DOHH2 (cell line): Measurements from ENCODE around the gene KRT15.

ENCODE experiments used
- H3F3A ChIP-seq: fragments of 200-600 bp; sonication (generic), shearing (Covaris generic); 2 replicates; pipeline ENCODE4 v1.6.0; 2016; ENCODE audit warnings: antibody characterized with exemption, mild to moderate bottlenecking; ENCODE audit not compliant: control insufficient read depth, insufficient read depth
- H3K27ac ChIP-seq: fragments of 200-600 bp; sonication (generic); 2 replicates; pipeline ENCODE4 v1.5.1; 2014; ENCODE audit warnings: low read depth, mild to moderate bottlenecking, low read length, moderate library complexity
- H3K27me3 ChIP-seq: fragments of 200-600 bp; sonication (generic); 2 replicates; pipeline ENCODE4 v1.6.1; 2014; ENCODE audit warnings: mild to moderate bottlenecking, low read length, mixed read lengths; ENCODE audit not compliant: control insufficient read depth
- H3K36me3 ChIP-seq: fragments of 200-600 bp; sonication (generic); 2 replicates; pipeline ENCODE4 v1.6.1; 2014; ENCODE audit warnings: mild to moderate bottlenecking, low read length, moderate library complexity, mixed read lengths; ENCODE audit not compliant: control insufficient read depth
- H3K4me1 ChIP-seq: fragments of 200-600 bp; sonication (generic); 2 replicates; pipeline ENCODE4 v1.6.1; 2014; ENCODE audit warnings: mild to moderate bottlenecking, low read length, mixed read lengths; ENCODE audit not compliant: control insufficient read depth
- H3K4me2 ChIP-seq: fragments of 200-600 bp; sonication (generic); 2 replicates; pipeline ENCODE4 v1.6.0; 2014; ENCODE audit warnings: mild to moderate bottlenecking, low read length, moderate library complexity
- H3K4me3 ChIP-seq: fragments of 200-600 bp; sonication (generic); 2 replicates; pipeline ENCODE4 v1.5.1; 2014; ENCODE audit warnings: mild to moderate bottlenecking, low read length, mixed read lengths
- H3K79me2 ChIP-seq: fragments of 200-600 bp; sonication (generic); 2 replicates; pipeline ENCODE4 v1.6.1; 2014; ENCODE audit warnings: mild to moderate bottlenecking, low read length, mixed read lengths; ENCODE audit not compliant: control insufficient read depth
- H3K9me2 ChIP-seq: fragments of 200-600 bp; sonication (generic); replicated peaks from 2 replicates; pipeline ENCODE4 v1.6.1; 2014; ENCODE audit warnings: mild to moderate bottlenecking, low read length, mixed read lengths; ENCODE audit not compliant: control insufficient read depth
- H3K9me3 ChIP-seq: fragments of 200-600 bp; sonication (generic); 2 replicates; pipeline ENCODE4 v1.6.1; 2014; ENCODE audit warnings: antibody characterized with exemption, low read length, mixed read lengths; ENCODE audit not compliant: control insufficient read depth, insufficient read depth
- H4K20me1 ChIP-seq: fragments of 200-600 bp; sonication (generic); 2 replicates; pipeline ENCODE4 v1.6.0; 2014; ENCODE audit warnings: low read depth, mild to moderate bottlenecking, antibody characterized with exemption, low read length, moderate library complexity; ENCODE audit not compliant: control insufficient read depth, insufficient read depth
- EZH2phosphoT487 ChIP-seq: fragments of 200-600 bp; sonication (generic); IDR thresholded peaks from 2 replicates; pipeline ENCODE4 v1.6.1; 2017; ENCODE audit warnings: borderline replicate concordance, mild to moderate bottlenecking, antibody characterized with exemption, low read length, moderate library complexity, mixed read lengths
- TF ChIP-seq, protein P1 (sequence below): fragments of 200-600 bp; sonication (generic); IDR thresholded peaks from one replicate; pipeline ENCODE4 v1.5.1; 2014; ENCODE audit warnings: antibody characterized with exemption, mild to moderate bottlenecking, low read depth, low read length; ENCODE audit not compliant: poor library complexity, severe bottlenecking

Gene KRT15

DNA sequence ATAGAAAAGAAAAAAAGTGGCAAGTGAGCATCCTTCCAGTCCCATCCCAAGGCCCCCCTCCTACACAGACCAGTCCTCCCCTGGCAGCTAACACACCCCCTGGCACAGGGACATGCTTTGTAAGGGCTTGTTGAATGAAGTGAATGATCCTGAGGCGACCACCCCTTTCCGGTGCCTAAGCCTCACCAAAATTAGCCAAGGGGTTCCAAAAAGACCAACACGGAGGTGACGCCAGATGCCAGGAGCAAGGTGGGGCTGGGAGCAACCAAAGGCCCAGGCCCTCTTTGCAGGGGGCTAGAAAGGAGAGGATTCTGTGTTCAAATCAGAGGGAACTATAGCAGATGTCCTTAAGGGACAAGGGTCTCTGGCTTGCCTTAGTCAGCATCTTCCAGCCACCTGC is 43.3 kb downstream of the KRT15 start:
- H3K4me3 ChIP-seq: no peak overlapping the region
- TF ChIP-seq EZH2phosphoT487: no peak
- TF ChIP-seq, protein P1, sequence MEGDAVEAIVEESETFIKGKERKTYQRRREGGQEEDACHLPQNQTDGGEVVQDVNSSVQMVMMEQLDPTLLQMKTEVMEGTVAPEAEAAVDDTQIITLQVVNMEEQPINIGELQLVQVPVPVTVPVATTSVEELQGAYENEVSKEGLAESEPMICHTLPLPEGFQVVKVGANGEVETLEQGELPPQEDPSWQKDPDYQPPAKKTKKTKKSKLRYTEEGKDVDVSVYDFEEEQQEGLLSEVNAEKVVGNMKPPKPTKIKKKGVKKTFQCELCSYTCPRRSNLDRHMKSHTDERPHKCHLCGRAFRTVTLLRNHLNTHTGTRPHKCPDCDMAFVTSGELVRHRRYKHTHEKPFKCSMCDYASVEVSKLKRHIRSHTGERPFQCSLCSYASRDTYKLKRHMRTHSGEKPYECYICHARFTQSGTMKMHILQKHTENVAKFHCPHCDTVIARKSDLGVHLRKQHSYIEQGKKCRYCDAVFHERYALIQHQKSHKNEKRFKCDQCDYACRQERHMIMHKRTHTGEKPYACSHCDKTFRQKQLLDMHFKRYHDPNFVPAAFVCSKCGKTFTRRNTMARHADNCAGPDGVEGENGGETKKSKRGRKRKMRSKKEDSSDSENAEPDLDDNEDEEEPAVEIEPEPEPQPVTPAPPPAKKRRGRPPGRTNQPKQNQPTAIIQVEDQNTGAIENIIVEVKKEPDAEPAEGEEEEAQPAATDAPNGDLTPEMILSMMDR: no peak
- H3K27ac ChIP-seq: no peak overlapping the region
- H3K9me3 ChIP-seq: no peaks in the 10 kb centered on the region
- no peaks in the 10 kb centered on the region for H4K20me1 ChIP-seq
- H3K4me1 ChIP-seq: no peaks in the 10 kb centered on the region
- no peaks in the 10 kb centered on the region for H3K27me3 ChIP-seq
- H3F3A ChIP-seq: no peaks in the 10 kb centered on the region
- H3K9me2 ChIP-seq: no peaks in the 10 kb centered on the region
- H3K4me2 ChIP-seq: no peak overlapping the region
- no peaks in the 10 kb centered on the region for H3K36me3 ChIP-seq
- H3K79me2 ChIP-seq: no peaks in the 10 kb centered on the region

- TF ChIP-seq, protein P1: no peak
- TF ChIP-seq EZH2phosphoT487: no peak
- H3K4me2 ChIP-seq: no peak overlapping the region
- no peaks in the 10 kb centered on the region for H3K27me3 ChIP-seq
- H4K20me1 ChIP-seq: no peaks in the 10 kb centered on the region
- no peaks in the 10 kb centered on the region for H3K36me3 ChIP-seq
- H3K4me1 ChIP-seq: no peaks in the 10 kb centered on the region
- H3K27ac ChIP-seq: no peak overlapping the region
- no peaks in the 10 kb centered on the region for H3K79me2 ChIP-seq
- H3K4me3 ChIP-seq: no peak overlapping the region
- no peaks in the 10 kb centered on the region for H3K9me3 ChIP-seq
- H3K9me2 ChIP-seq: no peaks in the 10 kb centered on the region
- no peaks in the 10 kb centered on the region for H3F3A ChIP-seq
These were observed 43.8 kb downstream of the KRT15 start for GRCh38 chr17:41474863-41475262.

DNA sequence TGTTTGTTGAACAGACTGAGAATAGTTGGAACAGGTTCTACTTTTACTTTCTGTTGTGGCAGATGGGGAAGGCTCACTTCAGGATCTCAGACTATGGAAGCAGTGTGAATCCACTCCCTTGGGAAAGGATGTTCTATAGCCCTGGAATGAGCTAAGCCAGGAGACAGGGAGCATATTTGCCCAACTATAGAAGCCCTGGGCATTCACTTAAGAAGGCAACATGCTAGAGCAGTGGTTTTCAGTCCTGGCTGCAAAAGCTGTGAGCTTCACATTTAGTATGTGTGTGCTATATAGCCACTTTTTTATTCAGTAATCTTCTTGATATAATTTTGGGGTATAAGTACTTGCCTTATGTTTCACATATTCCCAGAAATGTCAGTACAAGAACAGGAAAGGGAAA is 50.3 kb downstream of the KRT15 start:
- Histone ChIP-seq H3K9me3 (no peaks in the 10 kb centered on the region), H3K4me1 (no peaks in the 10 kb centered on the region), H3F3A (no peaks in the 10 kb centered on the region), H3K4me3 (no peak overlapping the region), H3K79me2 (no peaks in the 10 kb centered on the region), H3K9me2 (no peaks in the 10 kb centered on the region), H3K27ac (no peak overlapping the region), H3K27me3 (no peaks in the 10 kb centered on the region), H3K4me2 (no peak overlapping the region), H4K20me1 (no peaks in the 10 kb centered on the region), H3K36me3 (no peaks in the 10 kb centered on the region)
- TF ChIP-seq, protein P1: no peak
- TF ChIP-seq EZH2phosphoT487: no peak

DNA sequence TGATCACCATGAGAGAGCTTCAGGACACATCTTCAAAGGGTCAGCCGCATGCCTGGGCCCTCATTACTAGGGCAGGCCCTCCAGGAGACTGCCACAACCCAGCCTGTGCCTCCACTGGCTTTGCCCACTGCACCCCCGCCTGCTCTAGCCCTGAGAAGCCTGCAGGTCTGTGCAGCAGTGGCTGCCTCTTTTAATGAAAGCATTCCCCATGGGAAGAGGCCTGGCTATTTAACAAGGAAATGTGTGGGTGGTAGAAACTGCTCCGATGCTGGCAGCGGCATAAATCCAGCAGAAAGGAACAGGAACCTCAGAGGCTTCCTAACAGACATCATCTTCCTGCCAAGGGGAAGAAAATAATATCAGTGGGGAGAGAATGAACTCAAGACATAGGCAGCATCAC is 51.1 kb downstream of the KRT15 start:
- Histone ChIP-seq H3K9me3 (no peaks in the 10 kb centered on the region), H3K27me3 (no peaks in the 10 kb centered on the region), H4K20me1 (no peaks in the 10 kb centered on the region)

More for the DNA sequence above, 51.1 kb downstream of the KRT15 start:
- H3K4me3 ChIP-seq: no peak overlapping the region
- H3F3A ChIP-seq: no peaks in the 10 kb centered on the region
- TF ChIP-seq, protein P1: no peak
- no peak for TF ChIP-seq EZH2phosphoT487
- no peak overlapping the region for H3K27ac ChIP-seq
- H3K4me2 ChIP-seq: no peak overlapping the region
- no peaks in the 10 kb centered on the region for H3K36me3 ChIP-seq
- no peaks in the 10 kb centered on the region for H3K9me2 ChIP-seq
- no peaks in the 10 kb centered on the region for H3K79me2 ChIP-seq
- no peaks in the 10 kb centered on the region for H3K4me1 ChIP-seq
